IPS-11a (cell line): ENCODE data around the gene PES1.
"Not testable (repeated sequence)": the region's sequence is repeated elsewhere in the genome, so short reads cannot be mapped to it uniquely, and the experiment has no call there.

Experiments
- H3K4me3 ChIP-seq: one replicate; pipeline ENCODE4 v1.5.1; 2013; ENCODE audit warnings: low read depth, low read length, control low read depth

The PES1 gene

GRCh38 chr22:30591588-30592359, at the start of gene PES1:
Gene PES1, minus strand, starts transcription at chr22:30591910. Its CDS starts 77 bp downstream, at chr22:30591833.
- peak within 1 kb of the TSS; percentile 100 for H3K4me3 ChIP-seq

DNA sequence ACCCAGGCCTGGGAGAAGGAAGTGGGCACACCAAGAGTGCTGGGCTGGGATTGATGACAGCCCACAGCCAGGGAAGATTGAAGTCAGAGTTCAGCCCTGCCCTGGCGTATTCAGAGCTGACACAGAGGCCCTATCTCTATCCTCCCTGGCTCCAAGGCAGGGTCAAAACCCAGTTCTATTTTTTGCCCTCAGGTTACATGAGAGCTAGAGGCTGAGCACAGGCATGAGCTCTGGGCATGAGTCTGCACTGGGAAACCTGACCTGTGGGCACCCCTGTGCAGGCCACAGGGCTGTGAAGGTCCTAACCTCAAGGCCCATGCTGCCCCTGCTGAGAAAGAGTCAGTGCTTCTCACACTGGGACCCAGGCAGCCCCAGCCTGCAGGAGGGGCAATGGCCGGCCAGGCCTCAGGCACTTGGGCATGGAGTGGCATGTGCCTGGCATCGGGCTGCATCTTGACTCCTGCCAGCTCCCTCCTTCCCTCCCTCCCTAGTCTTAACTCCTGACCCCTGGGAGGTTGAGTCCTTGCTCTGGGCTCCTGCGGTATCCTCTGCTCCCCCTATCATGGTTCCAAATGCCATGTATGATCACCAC, 49.2 kb upstream of the PES1 start:
- no peak overlapping the region for H3K4me3 ChIP-seq

DNA sequence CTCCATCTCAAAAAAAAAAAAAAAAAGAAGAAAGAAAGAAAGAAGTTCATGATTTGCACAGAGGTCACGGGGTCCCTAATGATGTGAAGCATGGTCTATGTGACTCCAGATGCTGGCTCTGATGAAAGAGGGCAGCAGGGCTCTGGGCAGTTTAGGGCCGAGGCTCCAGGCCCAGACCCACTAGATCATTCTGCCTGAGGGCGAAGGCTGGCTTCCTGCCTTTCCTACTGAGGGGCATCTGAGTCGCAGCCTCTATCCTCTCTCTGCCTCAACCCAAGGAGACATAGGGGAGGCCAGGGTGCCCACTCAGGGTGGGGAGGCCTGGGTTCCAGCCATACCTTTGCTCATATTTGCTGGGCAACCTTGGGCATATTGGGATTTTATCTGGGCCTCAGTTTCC, 48.7 kb upstream of the PES1 start:
- no peak overlapping the region for H3K4me3 ChIP-seq

DNA sequence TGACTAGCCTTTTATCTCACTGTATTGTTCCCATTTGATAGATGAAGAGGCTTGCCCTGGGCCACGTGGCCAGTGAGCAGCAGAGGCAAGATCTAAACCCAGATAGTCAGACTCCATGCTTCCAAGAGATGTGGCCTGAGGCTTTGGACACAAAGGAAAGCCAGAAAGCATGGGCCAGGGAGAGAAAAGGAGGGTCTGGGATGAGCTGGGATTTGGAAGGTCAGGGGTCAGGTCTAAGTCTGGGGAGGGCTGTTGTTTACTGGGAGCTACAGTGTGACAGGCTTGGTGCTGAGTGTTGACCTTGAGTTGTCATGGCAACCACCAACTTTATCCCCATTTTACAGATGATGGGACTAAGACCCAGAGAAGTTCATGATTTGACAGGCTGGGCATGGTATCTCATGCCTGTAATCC, 46.0 kb upstream of the PES1 start:
- no peak overlapping the region for H3K4me3 ChIP-seq

- peak overlapping the region; percentile 54 for H3K4me3 ChIP-seq
Measured at GRCh38 chr22:30636226-30637077, 44.7 kb upstream of the PES1 start.

DNA sequence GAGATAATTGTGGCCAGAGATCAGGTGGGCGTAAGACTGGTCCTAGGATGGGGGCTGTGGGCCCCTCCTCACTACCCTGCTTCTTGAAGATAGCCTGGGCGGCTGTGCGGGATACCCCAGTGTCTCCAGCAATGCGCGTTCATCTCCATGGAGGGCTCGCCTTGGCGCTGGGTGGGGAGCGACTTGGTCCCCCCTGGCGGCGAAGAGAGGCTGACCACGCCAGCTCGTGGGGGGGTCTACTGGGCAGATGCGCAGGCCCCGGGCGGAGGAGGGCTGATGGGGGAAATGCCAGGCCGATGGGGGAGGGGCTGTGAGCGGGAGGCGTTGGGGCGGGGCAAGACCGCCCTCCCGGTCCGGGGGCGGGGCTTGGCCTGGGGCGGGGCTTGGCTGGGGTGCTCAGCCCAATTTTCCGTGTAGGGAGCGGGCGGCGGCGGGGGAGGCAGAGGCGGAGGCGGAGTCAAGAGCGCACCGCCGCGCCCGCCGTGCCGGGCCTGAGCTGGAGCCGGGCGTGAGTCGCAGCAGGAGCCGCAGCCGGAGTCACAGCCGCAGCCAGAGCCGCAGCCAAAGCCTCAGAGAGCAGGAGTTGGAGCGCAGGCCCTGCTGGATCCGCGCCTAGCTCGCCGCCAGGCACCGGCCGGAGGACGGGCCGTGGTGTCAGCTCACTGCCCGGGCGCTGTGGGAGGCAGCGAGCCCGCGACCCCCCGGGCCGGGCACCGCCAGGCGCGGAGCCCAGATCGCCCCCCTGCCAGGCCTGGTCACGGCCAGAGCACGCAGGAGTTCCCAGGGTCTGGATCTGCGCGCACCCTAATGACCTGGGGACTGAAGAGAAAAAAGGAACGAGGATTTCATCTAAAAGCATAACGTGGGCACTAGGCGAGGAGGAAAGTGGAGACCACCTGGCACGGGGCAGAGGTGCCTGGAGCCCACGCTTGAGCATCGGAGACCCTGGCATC, 43.8 kb upstream of the PES1 start, which contains the start of gene SLC35E4:
TSS of gene SLC35E4 (plus strand) at position 509 of the 953 bp plus-strand sequence. CDS start 670 bp downstream, outside the sequence.
- peak within 1 kb of the TSS; percentile 54 for H3K4me3 ChIP-seq

GRCh38 chr22:30634471-30635233, 42.9 kb upstream of the PES1 start:
- H3K4me3 ChIP-seq, result peak overlapping the region; percentile 10

GRCh38 chr22:30631469-30631868, 39.8 kb upstream of the PES1 start:
- not testable (repeated sequence) for H3K4me3 ChIP-seq

- no peak overlapping the region for H3K4me3 ChIP-seq
Measured at GRCh38 chr22:30628491-30628890, 36.8 kb upstream of the PES1 start.

DNA sequence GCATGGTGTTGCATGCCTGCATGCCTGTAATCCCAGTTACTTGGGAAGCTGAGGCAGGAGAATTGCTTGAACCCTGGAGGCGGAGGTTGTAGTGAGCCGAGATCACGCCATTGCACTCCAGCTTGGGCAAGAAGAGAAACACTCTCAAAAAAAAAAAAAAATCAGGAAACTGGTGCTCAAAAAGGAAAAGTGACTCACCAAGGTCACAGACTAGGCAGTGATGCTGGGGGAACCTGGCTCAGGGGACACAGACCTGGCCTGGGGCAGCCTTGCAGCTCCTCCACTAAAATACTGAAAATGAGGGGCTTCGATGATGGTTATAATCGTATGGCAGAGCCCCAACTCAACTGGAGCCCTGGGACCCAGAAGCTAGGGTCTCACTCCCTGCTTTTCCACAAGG, 35.8 kb upstream of the PES1 start:
- H3K4me3 ChIP-seq, result no peak overlapping the region

- H3K4me3 ChIP-seq, result no peak overlapping the region
Measured at GRCh38 chr22:30626413-30626812, 34.7 kb upstream of the PES1 start.

DNA sequence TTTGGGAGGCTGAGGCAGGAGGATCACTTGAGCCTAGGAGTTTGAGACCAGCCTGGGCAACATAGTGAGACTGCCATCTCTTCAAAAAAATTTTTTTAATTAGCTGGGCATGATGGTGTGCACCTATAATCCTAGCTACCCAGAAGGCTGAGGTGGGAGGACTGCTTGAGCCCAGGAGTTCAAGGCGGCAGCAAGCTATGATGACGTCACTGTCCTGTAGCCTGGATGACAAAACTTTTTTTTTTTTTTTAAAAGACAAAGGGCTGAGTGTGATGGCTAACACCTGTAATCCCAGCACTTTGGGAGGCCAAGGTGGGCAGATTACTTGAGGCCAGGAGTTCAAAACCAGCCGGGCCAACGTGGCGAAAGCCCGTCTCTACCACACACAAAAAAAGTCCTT, 28.2 kb upstream of the PES1 start:
- H3K4me3 ChIP-seq, result not testable (repeated sequence)

DNA sequence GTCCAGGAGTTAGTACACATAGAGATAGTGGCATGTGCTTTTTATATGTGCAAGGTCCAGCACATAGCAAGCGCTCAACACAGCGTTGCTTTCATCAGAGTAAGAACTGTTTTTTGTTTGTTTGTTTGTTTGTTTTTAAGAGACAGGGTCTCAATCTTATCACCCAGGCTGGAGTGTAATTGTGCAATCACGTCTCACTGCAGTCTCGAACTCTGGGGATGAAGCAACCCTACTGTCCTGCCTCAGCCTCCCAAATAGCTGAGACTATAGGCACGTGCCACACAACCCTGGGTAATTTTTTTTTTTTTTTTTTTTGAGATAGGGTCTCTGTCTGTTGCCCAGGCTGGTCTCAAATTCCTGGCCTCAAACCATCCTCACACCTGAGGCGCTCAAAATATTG, 26.1 kb upstream of the PES1 start:
- no peak overlapping the region for H3K4me3 ChIP-seq

GRCh38 chr22:30615543-30615954, 23.8 kb upstream of the PES1 start:
- no peak overlapping the region for H3K4me3 ChIP-seq

- no peak overlapping the region for H3K4me3 ChIP-seq
Measured at GRCh38 chr22:30614879-30615278, 23.2 kb upstream of the PES1 start.

GRCh38 chr22:30614268-30614667, 22.6 kb upstream of the PES1 start:
- H3K4me3 ChIP-seq, result no peak overlapping the region

DNA sequence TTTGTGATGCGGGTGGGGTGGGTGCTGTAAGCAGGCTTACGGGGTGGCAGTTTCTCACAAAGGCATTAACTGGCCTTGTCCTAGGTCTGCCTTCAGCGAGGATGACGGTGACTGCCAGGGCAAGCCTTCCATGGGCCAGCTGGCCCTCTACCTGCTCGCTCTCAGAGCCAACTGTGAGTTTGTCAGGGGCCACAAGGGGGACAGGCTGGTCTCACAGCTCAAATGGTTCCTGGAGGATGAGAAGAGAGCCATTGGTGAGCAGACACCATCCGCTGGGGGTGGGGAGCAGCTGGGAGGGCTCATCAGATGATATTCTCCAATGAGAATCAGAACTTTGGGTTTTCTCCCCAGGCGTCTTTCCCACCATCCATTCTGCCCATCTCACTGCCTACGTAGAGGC, 21.1 kb upstream of the PES1 start:
- H3K4me3 ChIP-seq, result no peak overlapping the region

- no peak overlapping the region for H3K4me3 ChIP-seq
Measured at GRCh38 chr22:30611197-30611596, 19.5 kb upstream of the PES1 start.

GRCh38 chr22:30610299-30610698, 18.6 kb upstream of the PES1 start:
- no peak overlapping the region for H3K4me3 ChIP-seq
